Measurements from ENCODE around the gene GNB1.
"Not testable (repeated sequence)": the region's sequence is repeated elsewhere in the genome, so short reads cannot be mapped to it uniquely, and the experiment has no call there.

GRCh38 chr1:1738799-1739337 is 152.0 kb downstream of the GNB1 start:
- TF ChIP-seq EZH2 (IDR thresholded peaks at IDR 0.05); POLR2AphosphoS5 (IDR thresholded peaks at IDR 0.05; ENCODE audit: borderline replicate concordance, low read depth, low read length): not testable (repeated sequence)
